A172 (cell line): Measurements from ENCODE around the gene EVX1. TPM values are rescaled to one million over a fixed set of nuclear protein-coding genes. Genes with fewer than 3 reads are reported as not detected.

Source experiments
- DNase-seq: peaks from one replicate; pipeline ENCODE4 v3.0.0-alpha.2; 2015; ENCODE audit warnings: low spot score
- total RNA-seq: library from RNA; depleted of rRNA; stranded (reverse); fragments of >200 nt; shearing (Covaris generic); gene quantifications from 2 replicates; pipeline ENCODE4 v1.2.3, GENCODE V29; 2014; rRNA removed

Gene EVX1
- total RNA-seq, 1 experiment from 2014 or later, result not detected

DNA sequence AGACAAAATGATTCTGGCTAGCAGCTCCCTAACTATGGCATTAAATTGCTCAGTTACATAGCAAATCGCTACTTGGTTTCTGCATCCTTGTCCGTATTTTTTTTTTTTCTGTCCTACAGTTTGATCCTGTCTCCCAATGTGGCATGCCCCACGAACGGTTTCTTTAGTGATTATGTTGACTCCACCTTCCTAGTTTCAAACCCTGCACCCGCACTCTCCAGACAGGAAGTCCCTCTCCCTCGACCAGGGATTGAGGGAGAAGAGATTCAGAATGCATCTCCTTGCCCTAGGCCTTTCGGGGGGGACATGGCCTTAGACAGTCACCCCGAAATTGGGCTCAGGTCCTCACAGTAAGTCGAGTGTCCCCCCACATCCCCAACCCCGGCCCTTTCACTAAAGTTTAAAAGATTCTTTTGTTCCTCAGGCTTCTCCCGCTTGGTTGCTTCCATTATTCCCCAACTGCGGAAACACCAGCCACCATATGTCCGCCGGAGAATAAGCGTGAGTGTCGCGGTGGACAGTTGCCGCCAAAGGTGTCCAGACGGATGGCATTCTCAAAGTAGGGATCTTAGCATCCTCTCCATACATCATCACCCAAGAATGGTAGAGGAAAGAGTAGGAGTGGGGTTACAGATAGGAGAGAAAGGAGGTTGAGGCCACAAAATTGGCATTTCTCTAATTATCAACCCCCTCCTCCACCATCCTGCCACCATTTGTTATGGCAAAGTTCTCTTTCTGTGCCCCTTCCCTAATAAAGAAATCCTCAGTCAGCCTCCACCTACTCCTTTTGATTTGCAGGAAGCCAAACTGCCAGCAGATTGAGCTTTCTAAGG, 7.3 kb downstream of the EVX1 start:
- no peak for DNase-seq

DNA sequence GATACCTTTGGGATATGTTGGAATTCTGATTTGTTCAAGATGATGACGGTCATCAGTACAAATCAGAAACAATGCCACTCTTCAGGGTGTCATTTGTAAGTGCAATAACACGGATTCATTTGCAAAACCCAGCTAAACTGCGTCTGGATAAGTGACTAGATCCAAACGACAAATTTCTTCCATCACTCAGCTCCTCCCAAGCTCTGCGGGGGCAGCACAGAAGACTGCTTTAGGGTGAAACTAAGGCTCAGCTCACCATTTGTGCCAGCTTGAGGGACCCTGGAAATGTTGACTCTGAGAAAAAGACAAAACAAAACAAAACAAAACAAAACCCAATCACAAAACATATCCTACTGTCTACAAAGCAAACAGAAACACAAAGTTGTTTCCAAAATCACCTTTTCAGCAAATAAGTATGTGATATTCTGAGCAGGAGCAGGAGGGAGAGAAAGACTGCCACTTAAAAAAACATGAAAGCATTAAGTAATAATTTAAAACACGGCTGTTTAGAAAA, 8.0 kb downstream of the EVX1 start:
- no peak for DNase-seq

DNA sequence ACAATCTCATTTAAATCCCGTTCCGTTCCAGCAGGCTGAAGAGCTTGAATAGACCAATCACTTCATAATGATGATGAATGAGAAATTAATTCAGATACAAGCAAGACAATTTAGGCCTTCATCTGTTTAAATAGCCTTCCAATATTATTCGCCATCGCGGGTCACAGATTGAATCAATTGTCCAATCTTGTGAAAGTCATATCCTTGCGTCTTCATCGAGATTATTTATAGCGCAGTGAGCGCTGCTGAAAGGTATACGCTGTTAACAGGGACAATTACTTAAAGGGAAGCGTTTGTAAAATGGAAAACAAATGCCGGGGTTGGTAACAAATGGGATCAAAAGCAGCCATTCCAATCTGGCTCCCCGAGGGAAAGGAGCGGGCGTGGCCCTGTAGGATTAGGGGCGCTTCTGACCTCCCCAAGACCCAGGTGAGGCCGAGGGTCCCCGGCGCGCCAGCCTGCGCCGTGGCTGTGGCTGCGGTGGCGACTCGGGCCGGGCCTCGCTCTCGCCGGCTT, 8.6 kb downstream of the EVX1 start:
- no peak for DNase-seq

DNA sequence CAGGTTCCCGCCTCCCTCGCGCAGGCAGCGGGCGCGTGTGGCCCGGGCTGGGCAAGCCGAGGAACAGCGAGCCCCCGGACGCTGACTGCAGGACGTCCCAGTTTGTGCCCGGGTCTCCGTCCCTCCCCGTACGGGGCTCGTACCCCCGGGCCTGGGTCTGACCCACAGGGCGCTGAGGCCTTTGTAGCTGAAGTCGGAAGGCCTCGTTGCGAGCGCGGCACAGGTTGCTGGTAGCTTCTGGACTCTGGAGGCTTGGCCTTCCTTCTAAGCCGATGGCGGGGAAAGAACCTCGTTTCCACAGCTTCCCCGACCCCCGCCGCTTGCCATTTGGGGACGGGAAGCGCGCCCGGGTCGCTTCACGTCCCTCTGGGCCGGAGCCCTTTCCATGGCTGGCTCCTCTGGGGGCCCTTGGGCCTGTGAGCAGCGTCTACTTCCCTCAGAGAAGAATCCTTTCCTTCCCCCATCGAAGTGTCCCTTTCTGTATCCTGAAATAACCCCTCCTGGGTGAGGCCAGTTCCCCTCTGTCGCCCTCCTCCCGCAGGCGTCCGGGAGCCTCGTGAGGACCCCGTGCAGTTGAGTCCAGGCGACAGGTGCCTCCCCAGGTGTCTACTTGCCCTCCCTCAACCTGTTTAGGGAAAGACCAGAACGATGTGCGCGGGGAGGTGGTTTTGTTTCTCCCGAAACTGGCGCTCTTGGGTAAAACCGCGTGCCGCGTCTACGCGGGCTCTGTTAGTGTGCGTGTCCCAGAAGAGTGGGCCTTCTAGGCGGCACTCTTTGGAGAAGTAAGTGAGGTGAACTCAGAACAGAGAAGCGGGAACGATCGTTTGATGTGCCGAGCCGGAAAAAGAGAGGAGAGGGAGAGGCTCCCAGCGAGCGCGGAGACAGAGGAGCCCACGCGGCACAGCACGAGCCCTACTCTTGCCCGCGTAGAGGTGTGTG, 9.3 kb downstream of the EVX1 start:
- DNase-seq, result no peak

DNA sequence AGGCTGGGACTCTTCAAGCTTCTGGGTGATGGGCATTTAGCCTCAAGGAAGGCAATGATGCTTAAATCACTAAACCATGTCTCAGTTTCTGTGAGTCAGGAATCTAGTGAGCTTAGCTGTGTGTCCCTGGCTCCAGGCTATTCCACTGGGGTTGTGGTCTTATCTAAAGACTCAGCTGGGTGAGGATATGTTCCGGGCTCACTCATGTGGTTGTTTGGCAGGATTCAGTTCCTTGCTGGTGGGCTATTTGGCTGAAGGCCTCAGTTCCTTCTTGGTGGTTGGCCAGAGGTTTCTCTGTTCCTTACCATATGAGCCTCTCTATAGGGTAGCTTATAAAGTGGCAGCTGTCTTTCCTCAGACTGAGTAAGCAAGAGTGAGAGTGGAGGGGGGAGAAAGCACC, 12.0 kb downstream of the EVX1 start:
- no peak for DNase-seq

DNA sequence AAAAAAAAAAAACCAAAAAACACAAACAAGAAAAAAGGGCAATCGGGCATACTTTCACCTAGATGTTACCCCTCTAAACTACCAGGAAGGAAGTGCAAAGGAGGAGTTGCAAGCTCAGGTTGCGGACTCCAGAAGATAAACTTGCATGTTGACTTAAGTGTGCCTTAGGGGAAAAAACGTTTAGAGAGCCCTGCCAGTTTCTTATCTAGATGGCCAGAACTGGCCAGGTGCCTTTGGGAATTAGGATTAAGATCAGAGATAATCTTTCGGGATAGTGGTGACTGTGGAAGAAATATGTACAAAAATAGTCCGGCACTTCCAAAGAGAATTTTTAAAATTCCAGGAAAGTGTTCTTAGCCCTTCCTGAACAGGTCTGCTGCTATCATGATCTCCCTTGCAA, 17.6 kb downstream of the EVX1 start:
- no peak for DNase-seq

DNA sequence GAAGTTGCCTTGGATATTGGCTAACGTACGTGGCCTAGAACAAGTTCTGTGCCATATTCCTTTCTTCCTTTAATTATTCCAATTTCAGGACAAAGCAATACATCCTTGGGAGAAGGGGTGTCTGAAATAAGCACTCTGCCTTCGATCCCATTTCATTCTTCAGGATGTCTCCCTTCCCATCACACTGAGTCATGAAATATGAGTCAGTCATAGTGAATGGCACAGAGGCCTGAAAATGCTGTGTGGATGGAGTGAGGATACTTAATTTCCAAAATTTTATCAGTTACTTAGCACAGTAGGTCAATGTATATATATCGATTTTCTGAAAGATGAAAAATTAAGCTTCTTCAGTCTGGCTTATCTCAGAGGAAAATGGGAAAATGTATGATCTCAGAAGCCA, 19.5 kb downstream of the EVX1 start:
- DNase-seq, result peak; percentile 21

DNA sequence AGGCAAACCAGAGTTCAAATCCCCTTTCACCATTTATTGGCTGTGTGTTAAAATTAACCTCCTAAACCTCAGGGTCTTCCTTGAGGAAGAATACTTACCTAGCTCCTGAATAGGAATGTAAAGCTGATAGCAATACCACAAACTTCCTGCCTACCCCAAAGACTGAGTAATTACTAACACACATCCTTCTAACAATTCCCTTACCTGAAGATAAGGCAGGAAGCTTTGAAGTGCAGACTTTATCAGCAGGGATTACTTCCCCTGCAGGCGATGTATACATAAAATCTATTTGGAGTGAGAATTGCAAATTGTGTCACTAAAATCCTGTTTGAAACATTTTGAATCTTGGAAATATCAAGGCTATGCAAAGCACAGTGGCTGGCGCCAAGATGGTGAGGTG, 21.2 kb downstream of the EVX1 start:
- peak; percentile 36 for DNase-seq

DNA sequence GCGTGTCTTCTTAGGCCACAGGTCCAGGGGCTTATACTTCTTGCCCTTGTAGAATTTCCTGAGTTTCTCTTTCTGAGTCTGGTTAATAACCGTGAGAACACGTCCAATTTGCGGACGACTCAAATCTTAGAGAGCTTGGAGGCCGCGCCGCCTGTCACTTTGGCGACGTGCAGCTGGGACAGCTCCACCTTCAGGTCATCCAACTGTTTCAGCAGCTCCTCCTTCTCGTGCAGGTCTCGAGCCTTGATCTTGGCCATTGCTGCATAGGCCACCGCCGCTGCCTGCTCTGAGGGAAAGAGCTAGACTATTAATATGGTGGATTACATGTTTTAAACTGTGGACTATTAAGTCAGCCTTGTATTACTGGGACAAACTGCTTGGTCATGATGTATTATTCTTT, 26.9 kb downstream of the EVX1 start:
- no peak for DNase-seq

DNA sequence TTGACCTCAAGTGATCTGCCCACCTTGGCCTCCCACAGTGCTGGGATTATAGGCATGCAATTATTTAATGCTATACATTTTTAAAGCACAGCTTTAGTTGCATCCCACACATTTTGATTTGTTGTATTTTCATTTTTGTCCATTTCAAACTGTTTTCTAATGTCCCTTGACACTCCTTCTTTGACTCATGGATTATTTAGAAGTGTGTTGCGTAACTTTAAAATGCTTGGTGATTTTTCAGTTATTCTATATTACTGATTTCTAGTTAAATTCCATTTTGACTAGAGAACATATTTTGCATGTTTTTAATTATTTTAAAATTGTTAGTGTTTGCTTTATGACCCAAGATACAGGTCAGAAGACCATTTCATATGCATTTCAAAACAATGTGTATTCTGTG, 28.8 kb downstream of the EVX1 start:
- DNase-seq, result no peak

DNA sequence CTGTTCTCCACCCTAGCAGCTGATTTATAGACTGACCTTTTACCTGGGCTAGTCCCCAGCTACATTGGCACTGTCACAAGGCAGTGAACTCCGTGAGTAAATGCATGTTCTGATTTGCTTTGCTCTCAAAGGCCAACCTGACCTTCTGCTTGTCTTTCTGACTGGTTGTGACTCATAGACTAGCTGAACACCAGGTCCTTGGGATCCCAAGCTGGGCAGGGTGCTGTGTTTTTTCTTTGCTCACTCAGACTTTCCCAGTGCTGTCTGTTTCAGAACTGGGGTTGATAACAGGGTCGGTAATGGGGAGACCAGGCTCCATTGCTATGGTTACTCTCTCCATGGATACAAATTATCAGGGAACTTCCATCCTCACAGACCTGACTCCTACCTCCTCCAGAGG, 35.0 kb downstream of the EVX1 start:
- peak; percentile 69 for DNase-seq

DNA sequence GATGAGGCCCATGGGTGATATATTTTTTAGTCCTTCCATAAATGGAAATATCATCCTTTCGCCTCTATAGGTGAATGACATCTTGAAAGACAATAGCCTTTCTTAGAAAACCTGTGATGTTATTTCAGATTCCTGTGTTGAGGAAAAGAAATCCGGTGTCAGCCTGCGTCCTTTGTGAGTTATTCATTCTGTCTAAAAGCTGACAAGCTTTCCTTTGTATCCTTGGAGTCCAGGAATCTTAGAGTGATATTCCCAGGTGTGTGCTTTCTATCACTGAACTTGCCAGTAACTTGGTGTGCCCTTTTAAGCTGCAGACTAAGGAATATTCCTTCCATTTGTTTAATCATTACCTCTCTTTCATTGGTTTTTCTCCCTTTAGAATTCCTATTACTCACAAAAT, 41.0 kb downstream of the EVX1 start:
- no peak for DNase-seq

DNA sequence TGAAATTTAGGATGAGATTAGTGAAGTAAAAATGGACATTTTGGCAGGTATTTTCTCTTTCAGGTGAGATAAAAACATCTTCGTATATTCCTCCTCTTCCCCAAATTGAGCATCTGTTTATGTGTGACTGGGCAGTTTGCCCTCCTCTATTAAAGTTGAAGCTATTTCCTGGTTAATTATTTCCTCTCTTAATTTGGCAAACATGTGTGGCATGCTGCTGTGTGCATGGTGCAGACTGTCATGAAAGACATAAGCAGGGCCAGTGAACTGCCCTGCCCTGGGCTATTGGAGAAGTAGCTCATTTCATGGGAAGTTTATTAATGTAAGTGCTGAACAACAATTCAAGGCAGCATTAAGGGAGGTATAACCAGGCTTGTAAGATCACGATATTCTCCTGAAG, 52.6 kb downstream of the EVX1 start:
- no peak for DNase-seq

DNA sequence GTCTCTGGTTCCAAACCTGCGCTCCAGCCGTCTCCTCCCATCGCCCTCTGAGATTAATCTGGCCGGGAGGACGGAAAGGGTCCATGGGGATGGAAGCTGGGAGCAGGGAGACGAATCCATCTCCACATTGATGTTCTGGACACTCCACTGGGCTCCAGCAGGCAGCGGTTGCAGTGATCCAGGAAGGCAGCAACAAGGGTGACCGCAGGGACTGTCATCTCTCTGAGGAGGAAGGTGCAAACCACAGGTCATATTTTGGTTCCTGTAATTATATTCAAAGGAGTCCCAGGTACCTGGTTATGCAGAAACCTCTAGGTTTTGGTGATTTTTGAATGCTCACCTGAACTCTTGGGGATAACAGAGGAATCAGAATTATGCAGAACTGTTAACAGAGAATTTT, 54.8 kb downstream of the EVX1 start:
- no peak for DNase-seq

Other genes with a start within 250 kb of the EVX1 start
- gene HOXA1, start 146.8 kb upstream of the EVX1 start, total RNA-seq, result 0.34 TPM in 1 of 2 replicates, not detected in the other
- gene HOXA2, start 140.1 kb upstream of the EVX1 start, total RNA-seq, result 0.17 TPM in 1 of 2 replicates, not detected in the other
- gene HOXA4, start 112.0 kb upstream of the EVX1 start, total RNA-seq, result 2.0 and 3.4 TPM in 2 replicates
- gene HOXA5, start 99.1 kb upstream of the EVX1 start, total RNA-seq, result 0.98 and 1.9 TPM in 2 replicates
- 0.48 TPM in 1 of 2 replicates, not detected in the other for gene HOXA6, start 95.0 kb upstream of the EVX1 start, total RNA-seq
- 0.07 and 0.41 TPM in 2 replicates for gene HOXA3, start 90.2 kb upstream of the EVX1 start, total RNA-seq
- not detected in 2 replicates for gene HOXA7, start 86.1 kb upstream of the EVX1 start, total RNA-seq
- gene HOXA9, start 77.3 kb upstream of the EVX1 start, total RNA-seq, result 74.8 and 88.6 TPM in 2 replicates
- 26.4 and 30.7 TPM in 2 replicates for gene HOXA10, start 68.5 kb upstream of the EVX1 start, total RNA-seq
- 1.2 TPM in 2 replicates for gene HOXA11, start 57.6 kb upstream of the EVX1 start, total RNA-seq
- gene HOXA13, start 42.7 kb upstream of the EVX1 start, total RNA-seq, result 3.2 and 4.7 TPM in 2 replicates